Measurements from ENCODE around the gene CTSZ. TPM values are rescaled to one million over a fixed set of nuclear protein-coding genes. Genes with fewer than 3 reads are reported as not detected.
A peak's percentile ranks its signal among the peaks of the same experiment; 100 is the strongest.
"Not testable (repeated sequence)": the region's sequence is repeated elsewhere in the genome, so short reads cannot be mapped to it uniquely, and the experiment has no call there.

CTSZ gene
- total RNA-seq, 1 donor, result 223 TPM

- Histone ChIP-seq H3K9me3 (ENCODE audit: low read depth, low read length) (no peaks in the 10 kb centered on the region), H3K27me3 (ENCODE audit: insufficient read depth, low read length) (no peaks in the 10 kb centered on the region), H3K36me3 (ENCODE audit: insufficient read depth, low read length) (no peaks in the 10 kb centered on the region), H3K79me2 (ENCODE audit: insufficient read depth, low read length) (no peaks in the 10 kb centered on the region), H3K4me1 (ENCODE audit: insufficient read depth, low read length) (peaks cover 29% of the 10 kb centered on the region), H3K4me3 (ENCODE audit: insufficient read depth, low read length) (no peak overlapping the region), H2AFZ (ENCODE audit: low read length) (no peak overlapping the region), H4K20me1 (ENCODE audit: insufficient read depth, low read length) (no peaks in the 10 kb centered on the region), H3K27ac (ENCODE audit: low read depth, low read length) (peak overlapping the region; percentile 58), H3K4me2 (ENCODE audit: insufficient read depth, low read length) (peak overlapping the region; percentile 53)
- no peak for TF ChIP-seq CTCF (IDR thresholded peaks at IDR 0.05; ENCODE audit: extremely low read depth, low read depth, low read length)
- DNase-seq (ENCODE audit: insufficient read length, low spot score, missing footprints), result peak; percentile 11
Observed at GRCh38 chr20:59013959-59014608, 7.0 kb upstream of the CTSZ start.

- Histone ChIP-seq H3K4me3 (ENCODE audit: insufficient read depth, low read length) (no peak overlapping the region), H3K27me3 (ENCODE audit: insufficient read depth, low read length) (no peaks in the 10 kb centered on the region), H3K79me2 (ENCODE audit: insufficient read depth, low read length) (no peaks in the 10 kb centered on the region), H3K36me3 (ENCODE audit: insufficient read depth, low read length) (no peaks in the 10 kb centered on the region), H3K9me3 (ENCODE audit: low read depth, low read length) (no peaks in the 10 kb centered on the region), H3K4me1 (ENCODE audit: insufficient read depth, low read length) (peaks cover 29% of the 10 kb centered on the region), H3K27ac (ENCODE audit: low read depth, low read length) (no peak overlapping the region), H4K20me1 (ENCODE audit: insufficient read depth, low read length) (no peaks in the 10 kb centered on the region), H2AFZ (ENCODE audit: low read length) (no peak overlapping the region), H3K4me2 (ENCODE audit: insufficient read depth, low read length) (no peak overlapping the region)
- peak; percentile 36 for DNase-seq (ENCODE audit: insufficient read length, low spot score, missing footprints)
- no peak for TF ChIP-seq CTCF (IDR thresholded peaks at IDR 0.05; ENCODE audit: extremely low read depth, low read depth, low read length)
Observed at GRCh38 chr20:59013031-59013951, 6.2 kb upstream of the CTSZ start.

GRCh38 chr20:59011874-59012157 lies 4.8 kb upstream of the CTSZ start:
- H3K9me3 ChIP-seq (ENCODE audit: low read depth, low read length), result not testable (repeated sequence)
- H3K4me2 ChIP-seq (ENCODE audit: insufficient read depth, low read length), result peak overlapping the region; percentile 77

GRCh38 chr20:59010995-59011873 lies 4.2 kb upstream of the CTSZ start:
- Histone ChIP-seq H3K4me2 (ENCODE audit: insufficient read depth, low read length) (peak overlapping the region; percentile 77), H3K27ac (ENCODE audit: low read depth, low read length) (peak overlapping the region; percentile 93), H3K27me3 (ENCODE audit: insufficient read depth, low read length) (no peaks in the 10 kb centered on the region), H4K20me1 (ENCODE audit: insufficient read depth, low read length) (no peaks in the 10 kb centered on the region), H3K36me3 (ENCODE audit: insufficient read depth, low read length) (no peaks in the 10 kb centered on the region), H3K79me2 (ENCODE audit: insufficient read depth, low read length) (peaks cover 7% of the 10 kb centered on the region), H3K4me3 (ENCODE audit: insufficient read depth, low read length) (peak overlapping the region; percentile 53), H2AFZ (ENCODE audit: low read length) (peak overlapping the region; percentile 85), H3K4me1 (ENCODE audit: insufficient read depth, low read length) (peaks cover 33% of the 10 kb centered on the region), H3K9me3 (ENCODE audit: low read depth, low read length) (no peaks in the 10 kb centered on the region)
- DNase-seq (ENCODE audit: insufficient read length, low spot score, missing footprints), result peak; percentile 99
- TF ChIP-seq CTCF (IDR thresholded peaks at IDR 0.05; ENCODE audit: extremely low read depth, low read depth, low read length), result no peak

More at GRCh38 chr20:59011874-59012157, 4.8 kb upstream of the CTSZ start:
- Histone ChIP-seq H3K27ac (ENCODE audit: low read depth, low read length) (peak overlapping the region; percentile 93), H3K4me1 (ENCODE audit: insufficient read depth, low read length) (peaks cover 29% of the 10 kb centered on the region), H2AFZ (ENCODE audit: low read length) (peak overlapping the region; percentile 85)
- H3K79me2 ChIP-seq (ENCODE audit: insufficient read depth, low read length); H4K20me1 ChIP-seq (ENCODE audit: insufficient read depth, low read length); H3K4me3 ChIP-seq (ENCODE audit: insufficient read depth, low read length); H3K36me3 ChIP-seq (ENCODE audit: insufficient read depth, low read length); H3K27me3 ChIP-seq (ENCODE audit: insufficient read depth, low read length); DNase-seq (ENCODE audit: insufficient read length, low spot score, missing footprints): not testable (repeated sequence)

All from osteoblast (primary cell).